Ovary (tissue), 9 donors: ENCODE results near the gene SEMG2. TPM values are rescaled to one million over a fixed set of nuclear protein-coding genes. Genes with fewer than 3 reads are reported as not detected.

Source experiments
- DNase-seq, 5 donors: peaks; one replicate each; pipeline ENCODE4 v3.0.0-alpha.2; 2019 to 2020
- H3K27ac ChIP-seq, 2 donors: fragments of 200-600 bp; one replicate each; pipeline versions ENCODE4 v1.5.1 to v1.8.0; 2019 to 2022
- H3K27me3 ChIP-seq: fragments of 200-600 bp; one replicate; pipeline ENCODE4 v1.8.0; 2022
- H3K36me3 ChIP-seq: fragments of 200-600 bp; sonication (generic); one replicate; pipeline ENCODE4 v1.5.1; 2019
- H3K4me1 ChIP-seq: one replicate; pipeline ENCODE4 v1.8.1; 2013; ENCODE audit warnings: mild to moderate bottlenecking, moderate library complexity; ENCODE audit not compliant: insufficient read depth
- H3K4me3 ChIP-seq: fragments of 200-600 bp; sonication (generic); one replicate; pipeline ENCODE4 v1.5.1; 2017
- H3K9me3 ChIP-seq, 2 donors: fragments of 200-600 bp in 1 of 2; sonication (generic) in 1 of 2; one replicate each; pipeline versions ENCODE4 v1.5.1 to v1.8.1; 2013 to 2019; ENCODE audit warnings: mild to moderate bottlenecking in 1 of 2, moderate library complexity in 1 of 2
- CTCF ChIP-seq, 3 donors: fragments of 450-650 bp in 2 of 3; fragments of 200-600 bp in 1 of 3; IDR thresholded peaks; one replicate each; pipeline versions ENCODE4 v1.5.1 to v1.8.0; 2016 to 2022; ENCODE audit warnings: antibody characterized with exemption in 3 of 3, mild to moderate bottlenecking in 1 of 3
- EP300 ChIP-seq: sonication (generic); formaldehyde crosslinking; IDR thresholded peaks from one replicate; pipeline ENCODE4 v1.6.1; 2017; ENCODE audit warnings: antibody characterized with exemption
- POLR2A ChIP-seq: fragments of 450-650 bp; IDR thresholded peaks from one replicate; pipeline ENCODE4 v1.6.1; 2017; ENCODE audit warnings: antibody characterized with exemption, mild to moderate bottlenecking, moderate library complexity
- WGBS, 3 donors: extraction: QIAGEN DNeasy Blood & Tissue Kit in 1 of 3; methylation state at CpG; one replicate each; pipeline versions ENCODE4 v1.1.5 to v1.1.7; 2013 to 2017; 5-methylcytosine and 5-hydroxymethylcytosine counted together
- intact Hi-C, 4 donors: fragments of 100-400 bp; cut with DNase I; formaldehyde crosslinking; loops; one replicate each; pipeline versions ENCODE4 v1.11.0 to v1.15.1; 2022 to 2023
- polyA plus RNA-seq, 2 donors: library from polyadenylated mRNA; stranded (reverse); fragments of 200-250 nt in 1 of 2; fragments of 350-450 nt in 1 of 2; fragmentation: Illumina TruSeq in 1 of 2; extraction: RNeasy Lipid Tissue Mini Kit (QIAGEN cat#74804) in 1 of 2; gene quantifications; one replicate each; pipeline ENCODE4 v1.2.3, GENCODE V29; 2013 to 2014
- total RNA-seq, 7 donors: library from RNA; depleted of rRNA in 2 of 7; stranded (reverse); fragments of >200 nt in 2 of 7; fragmentation: NEBNext Ultra II Directional in 3 of 7; extraction: Animal tissue kit (Norgen Biotek cat#: 25700) in 3 of 7; gene quantifications; one replicate each; pipeline versions ENCODE4 v1.1.0 to v1.2.4, GENCODE V29; 2016 to 2023
- donor health status: DM: no; HTN: no; CAD: no; lungs with moderate emphysema.
- donor health status: DM: no; HTN: no; CAD: no.
- donor health status: Bipolar disorder and iron deficiency.
- donor health status: DM: yes; HTN: yes; CAD: no.
- donor health status: DM: no; HTN: no; CAD: no.
- donor health status: DM: yes; HTN: yes; CAD: no.

Gene SEMG2
- total and polyA plus RNA-seq, 9 donors = not detected

GRCh38 chr20:45179166-45179565 is 42.0 kb upstream of the SEMG2 start:
- DNase-seq = no peak
- Histone ChIP-seq H3K4me3 (no peak overlapping the region), H3K27me3 (no peaks in the 10 kb centered on the region), H3K36me3 (no peaks in the 10 kb centered on the region), H3K9me3 (no peaks in the 10 kb centered on the region), H3K4me1 (no peaks in the 10 kb centered on the region), H3K27ac (no peak overlapping the region)
- TF ChIP-seq CTCF (IDR thresholded peaks at IDR 0.05) = no peak
- TF ChIP-seq POLR2A = no peak
- TF ChIP-seq EP300 = no peak
- intact Hi-C loops = no loop called here
- WGBS, 3 donors = 39 to 59% (median 41%) methylated on average over 2 of the region's 2 CpGs

- Histone ChIP-seq H3K27me3 (no peaks in the 10 kb centered on the region), H3K4me1 (no peaks in the 10 kb centered on the region), H3K36me3 (no peaks in the 10 kb centered on the region), H3K27ac (no peak overlapping the region), H3K9me3 (no peaks in the 10 kb centered on the region), H3K4me3 (no peak overlapping the region)
- intact Hi-C loops = no loop called here
- TF ChIP-seq POLR2A (no peak), EP300 (no peak), CTCF (IDR thresholded peaks at IDR 0.05) (no peak)
- WGBS, 3 donors = 58 to 72% (median 58%) methylated on average over 2 of the region's 2 CpGs
- DNase-seq = no peak
These were observed 39.5 kb upstream of the SEMG2 start for GRCh38 chr20:45181639-45182038.

GRCh38 chr20:45183084-45183483 is 38.1 kb upstream of the SEMG2 start:
- H3K27me3 ChIP-seq = no peaks in the 10 kb centered on the region
- TF ChIP-seq CTCF (IDR thresholded peaks at IDR 0.05) = no peak
- no peak for TF ChIP-seq POLR2A
- TF ChIP-seq EP300 = no peak
- DNase-seq = no peak
- no peaks in the 10 kb centered on the region for H3K4me1 ChIP-seq
- no peak overlapping the region for H3K27ac ChIP-seq
- no peaks in the 10 kb centered on the region for H3K9me3 ChIP-seq
- H3K4me3 ChIP-seq = no peak overlapping the region
- 75 to 83% (median 81%) methylated on average over 2 of the region's 2 CpGs for WGBS, 3 donors
- no peaks in the 10 kb centered on the region for H3K36me3 ChIP-seq
- intact Hi-C loops = no loop called here

GRCh38 chr20:45187693-45188092 is 33.5 kb upstream of the SEMG2 start:
- no peaks in the 10 kb centered on the region for H3K27me3 ChIP-seq
- intact Hi-C loops = no loop called here
- H3K9me3 ChIP-seq = no peaks in the 10 kb centered on the region
- 41 to 67% (median 53%) methylated on average over 1 to 2 of the region's 2 CpGs for whole genome bisulfite sequencing, 3 donors
- H3K36me3 ChIP-seq = no peaks in the 10 kb centered on the region
- H3K27ac ChIP-seq = no peak overlapping the region
- no peaks in the 10 kb centered on the region for H3K4me1 ChIP-seq
- DNase-seq = no peak
- TF ChIP-seq POLR2A (no peak), EP300 (no peak), CTCF (IDR thresholded peaks at IDR 0.05) (no peak)
- no peak overlapping the region for H3K4me3 ChIP-seq
